A673 (cell line): ENCODE measurements around the gene PRF1. TPM values are rescaled to one million over a fixed set of nuclear protein-coding genes. Genes with fewer than 3 reads are reported as not detected.

Experiments used
- BruUV-seq: library from RNA; stranded (reverse); fragments of 400-500 nt; replicated peaks from 2 replicates; lab custom pipeline; 2021; lab: Mats Ljungman, UMichigan
- CTCF ChIA-PET: fragments of 300-600 bp; sonication (Branson Sonifier 250); formaldehyde crosslinking; loops from one replicate; lab custom pipeline; 2022; ENCODE audit warnings: antibody characterized with exemption; lab: Charles Lee
- POLR2A ChIA-PET: fragments of 300-600 bp; sonication (Branson Sonifier 250); formaldehyde crosslinking; loops from one replicate; lab custom pipeline; 2022; ENCODE audit warnings: antibody characterized with exemption; ENCODE audit not compliant: low non-redundant PET; lab: Charles Lee
- DNase-seq: peaks from one replicate; pipeline ENCODE4 v3.0.0-alpha.2; 2015; ENCODE audit warnings: low spot score
- H3K27ac ChIP-seq: fragments of 200-600 bp; sonication (generic); 2 replicates; pipeline ENCODE4 v1.5.1; 2016; ENCODE audit warnings: mixed run types, low read depth, mild to moderate bottlenecking, mixed read lengths, antibody characterized with exemption, low read length; ENCODE audit not compliant: poor library complexity, severe bottlenecking
- H3K27me3 ChIP-seq: fragments of 200-600 bp; sonication (generic); replicated peaks from 2 replicates; pipeline ENCODE4 v1.6.1; 2017; ENCODE audit warnings: mixed run types, low read depth, mild to moderate bottlenecking, mixed read lengths, antibody characterized with exemption, low read length; ENCODE audit not compliant: insufficient read depth, poor library complexity
- H3K36me3 ChIP-seq: fragments of 200-600 bp; sonication (generic); 2 replicates; pipeline ENCODE4 v1.6.1; 2016; ENCODE audit warnings: mixed run types, mild to moderate bottlenecking, mixed read lengths, antibody characterized with exemption, low read length; ENCODE audit not compliant: insufficient read depth, poor library complexity, severe bottlenecking
- H3K4me1 ChIP-seq: fragments of 200-600 bp; sonication (generic); 2 replicates; pipeline ENCODE4 v1.6.1; 2017; ENCODE audit warnings: mixed run types, mild to moderate bottlenecking, mixed read lengths, antibody characterized with exemption, low read length; ENCODE audit not compliant: insufficient read depth, poor library complexity, severe bottlenecking
- H3K4me3 ChIP-seq: fragments of 200-600 bp; sonication (generic); 2 replicates; pipeline ENCODE4 v1.5.1; 2016; ENCODE audit warnings: low read depth, mixed run types, mild to moderate bottlenecking, mixed read lengths, low read length; ENCODE audit not compliant: poor library complexity, severe bottlenecking
- H3K9me3 ChIP-seq: fragments of 200-600 bp; sonication (generic); 2 replicates; pipeline ENCODE4 v1.6.1; 2016; ENCODE audit warnings: mixed run types, low read depth, mild to moderate bottlenecking, mixed read lengths, antibody characterized with exemption, low read length; ENCODE audit not compliant: poor library complexity, severe bottlenecking
- EZH2 ChIP-seq: fragments of 200-600 bp; sonication (generic); IDR thresholded peaks from 2 replicates; pipeline ENCODE4 v1.6.1; 2017; ENCODE audit warnings: borderline replicate concordance, low read depth, mild to moderate bottlenecking, mixed read lengths, antibody characterized with exemption, low read length; ENCODE audit not compliant: poor library complexity, severe bottlenecking
- intact Hi-C: fragments of 100-400 bp; cut with micrococcal nuclease; formaldehyde crosslinking; loops from one replicate; pipeline ENCODE4 v1.10.0; 2022; ENCODE audit not compliant: unreplicated experiment
- total RNA-seq: library from RNA; stranded (reverse); gene quantifications from 2 replicates; pipeline ENCODE4 v1.2.3, GENCODE V29; 2021
- TF ChIP-seq, protein P1 (sequence below): fragments of 300-800, 200-600 bp; sonication (generic); conservative IDR thresholded peaks from 2 replicates; pipeline ENCODE4 v1.5.1; 2017; ENCODE audit warnings: low read depth, mild to moderate bottlenecking, antibody characterized with exemption, low read length, moderate library complexity, mixed read lengths

PRF1 gene
- total RNA-seq, 1 experiment from 2014 or later = not detected

DNA sequence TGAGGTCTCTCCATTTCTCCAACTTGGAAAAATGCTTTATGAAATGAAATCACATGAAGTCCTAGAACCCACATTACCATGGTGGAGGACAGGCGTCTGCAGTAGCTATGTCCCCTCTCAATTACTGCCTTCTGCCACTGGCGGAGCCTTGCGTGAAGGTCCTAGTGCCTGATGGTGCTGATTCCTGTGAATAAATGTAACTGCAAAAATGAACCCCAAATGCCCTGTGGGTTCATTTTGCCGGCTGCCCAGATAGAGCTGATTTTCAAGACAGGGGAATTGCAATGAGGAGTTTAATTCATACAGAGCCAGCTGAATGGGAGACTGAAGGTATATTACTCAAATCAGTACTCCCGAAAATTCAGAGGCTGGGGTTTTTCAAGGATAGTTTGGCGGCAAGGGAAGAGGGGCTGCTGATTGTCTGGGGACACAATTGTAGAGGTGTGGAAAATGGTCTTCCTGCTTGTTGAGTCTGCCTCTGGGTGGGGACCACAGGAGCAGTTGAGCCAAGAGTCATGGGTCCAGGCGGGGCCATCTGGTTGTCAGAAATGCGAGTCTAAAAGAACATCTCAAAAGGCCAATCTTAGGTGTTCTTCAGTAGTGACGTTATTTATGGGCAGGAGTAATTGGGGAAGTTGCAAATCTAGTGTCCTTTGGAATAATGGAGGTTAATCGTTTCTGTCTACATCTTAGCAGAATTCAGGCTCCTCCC, 13.5 kb downstream of the PRF1 start:
- no TSS peak for BruUV-seq
- intact Hi-C loops = no loop called here

DNA sequence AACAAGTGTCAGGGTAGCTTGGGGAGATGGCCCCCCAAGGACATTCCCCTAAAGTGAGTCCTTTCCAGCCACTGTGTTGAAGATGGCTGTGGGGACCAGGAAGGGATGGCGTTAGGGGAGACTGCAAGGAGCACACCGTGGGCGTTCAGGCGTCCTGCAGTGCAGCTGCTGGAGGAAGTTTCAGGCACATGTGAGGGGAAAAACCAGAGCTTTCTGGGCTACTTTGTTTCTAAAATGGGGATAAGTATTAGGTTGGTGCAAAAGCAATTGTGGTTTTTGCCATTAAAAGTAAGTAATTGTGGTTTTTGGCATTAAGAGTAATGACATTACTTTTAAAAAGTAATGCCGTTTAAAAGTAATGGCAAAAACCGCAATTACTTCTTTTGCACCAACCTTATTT, 14.3 kb downstream of the PRF1 start:
- intact Hi-C loops = no loop called here
- CTCF ChIA-PET = no interaction called here
- DNase-seq = no peak
- no peaks in the 10 kb centered on the region for H3K36me3 ChIP-seq
- no TSS peak for BruUV-seq
- POLR2A ChIA-PET = interaction anchor here (0.6 kb wide), 1 partner anchor 128 kb away, joined by 4 read pairs; no protein-coding TSS in a partner anchor
- H3K4me1 ChIP-seq = peaks cover 25% of the 10 kb centered on the region
- no peaks in the 10 kb centered on the region for H3K27me3 ChIP-seq
- H3K9me3 ChIP-seq = no peaks in the 10 kb centered on the region
- TF ChIP-seq EZH2 = no peak
- TF ChIP-seq, protein P1, sequence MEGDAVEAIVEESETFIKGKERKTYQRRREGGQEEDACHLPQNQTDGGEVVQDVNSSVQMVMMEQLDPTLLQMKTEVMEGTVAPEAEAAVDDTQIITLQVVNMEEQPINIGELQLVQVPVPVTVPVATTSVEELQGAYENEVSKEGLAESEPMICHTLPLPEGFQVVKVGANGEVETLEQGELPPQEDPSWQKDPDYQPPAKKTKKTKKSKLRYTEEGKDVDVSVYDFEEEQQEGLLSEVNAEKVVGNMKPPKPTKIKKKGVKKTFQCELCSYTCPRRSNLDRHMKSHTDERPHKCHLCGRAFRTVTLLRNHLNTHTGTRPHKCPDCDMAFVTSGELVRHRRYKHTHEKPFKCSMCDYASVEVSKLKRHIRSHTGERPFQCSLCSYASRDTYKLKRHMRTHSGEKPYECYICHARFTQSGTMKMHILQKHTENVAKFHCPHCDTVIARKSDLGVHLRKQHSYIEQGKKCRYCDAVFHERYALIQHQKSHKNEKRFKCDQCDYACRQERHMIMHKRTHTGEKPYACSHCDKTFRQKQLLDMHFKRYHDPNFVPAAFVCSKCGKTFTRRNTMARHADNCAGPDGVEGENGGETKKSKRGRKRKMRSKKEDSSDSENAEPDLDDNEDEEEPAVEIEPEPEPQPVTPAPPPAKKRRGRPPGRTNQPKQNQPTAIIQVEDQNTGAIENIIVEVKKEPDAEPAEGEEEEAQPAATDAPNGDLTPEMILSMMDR = no peak
- no peak overlapping the region for H3K27ac ChIP-seq
- H3K4me3 ChIP-seq = no peak overlapping the region

More for the DNA sequence above, 13.5 kb downstream of the PRF1 start:
- Histone ChIP-seq H3K9me3 (no peaks in the 10 kb centered on the region), H3K36me3 (no peaks in the 10 kb centered on the region), H3K27ac (no peak overlapping the region), H3K4me1 (peaks cover 25% of the 10 kb centered on the region), H3K27me3 (no peaks in the 10 kb centered on the region), H3K4me3 (no peak overlapping the region)
- ChIA-PET POLR2A (interaction anchor here (0.6 kb wide), 1 partner anchor 128 kb away, joined by 4 read pairs; no protein-coding TSS in a partner anchor), CTCF (no interaction called here)
- TF ChIP-seq EZH2 = no peak
- TF ChIP-seq, protein P1 = no peak
- DNase-seq = no peak

- ChIA-PET CTCF (no interaction called here), POLR2A (no interaction called here)
- Histone ChIP-seq H3K4me1 (peaks cover 25% of the 10 kb centered on the region), H3K9me3 (no peaks in the 10 kb centered on the region), H3K4me3 (no peak overlapping the region), H3K27me3 (no peaks in the 10 kb centered on the region), H3K36me3 (no peaks in the 10 kb centered on the region), H3K27ac (no peak overlapping the region)
- TF ChIP-seq EZH2 = no peak
- TF ChIP-seq, protein P1 = no peak
- no peak for DNase-seq
- intact Hi-C loops = no loop called here
- BruUV-seq = no TSS peak
These were observed 15.4 kb downstream of the PRF1 start for GRCh38 chr10:70587045-70587658.
